A172 (cell line): Measurements from ENCODE around the gene UBR7. TPM values are rescaled to one million over a fixed set of nuclear protein-coding genes. Genes with fewer than 3 reads are reported as not detected.
"Not testable (repeated sequence)": the region's sequence is repeated elsewhere in the genome, so short reads cannot be mapped to it uniquely, and the experiment has no call there.

Experiments used
- DNase-seq: peaks from one replicate; pipeline ENCODE4 v3.0.0-alpha.2; 2015; ENCODE audit warnings: low spot score
- total RNA-seq: library from RNA; depleted of rRNA; stranded (reverse); fragments of >200 nt; shearing (Covaris generic); gene quantifications from 2 replicates; pipeline ENCODE4 v1.2.3, GENCODE V29; 2014; rRNA removed

UBR7 gene, protein sequence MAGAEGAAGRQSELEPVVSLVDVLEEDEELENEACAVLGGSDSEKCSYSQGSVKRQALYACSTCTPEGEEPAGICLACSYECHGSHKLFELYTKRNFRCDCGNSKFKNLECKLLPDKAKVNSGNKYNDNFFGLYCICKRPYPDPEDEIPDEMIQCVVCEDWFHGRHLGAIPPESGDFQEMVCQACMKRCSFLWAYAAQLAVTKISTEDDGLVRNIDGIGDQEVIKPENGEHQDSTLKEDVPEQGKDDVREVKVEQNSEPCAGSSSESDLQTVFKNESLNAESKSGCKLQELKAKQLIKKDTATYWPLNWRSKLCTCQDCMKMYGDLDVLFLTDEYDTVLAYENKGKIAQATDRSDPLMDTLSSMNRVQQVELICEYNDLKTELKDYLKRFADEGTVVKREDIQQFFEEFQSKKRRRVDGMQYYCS
- total RNA-seq: 28.0 and 46.8 TPM in 2 replicates

DNA sequence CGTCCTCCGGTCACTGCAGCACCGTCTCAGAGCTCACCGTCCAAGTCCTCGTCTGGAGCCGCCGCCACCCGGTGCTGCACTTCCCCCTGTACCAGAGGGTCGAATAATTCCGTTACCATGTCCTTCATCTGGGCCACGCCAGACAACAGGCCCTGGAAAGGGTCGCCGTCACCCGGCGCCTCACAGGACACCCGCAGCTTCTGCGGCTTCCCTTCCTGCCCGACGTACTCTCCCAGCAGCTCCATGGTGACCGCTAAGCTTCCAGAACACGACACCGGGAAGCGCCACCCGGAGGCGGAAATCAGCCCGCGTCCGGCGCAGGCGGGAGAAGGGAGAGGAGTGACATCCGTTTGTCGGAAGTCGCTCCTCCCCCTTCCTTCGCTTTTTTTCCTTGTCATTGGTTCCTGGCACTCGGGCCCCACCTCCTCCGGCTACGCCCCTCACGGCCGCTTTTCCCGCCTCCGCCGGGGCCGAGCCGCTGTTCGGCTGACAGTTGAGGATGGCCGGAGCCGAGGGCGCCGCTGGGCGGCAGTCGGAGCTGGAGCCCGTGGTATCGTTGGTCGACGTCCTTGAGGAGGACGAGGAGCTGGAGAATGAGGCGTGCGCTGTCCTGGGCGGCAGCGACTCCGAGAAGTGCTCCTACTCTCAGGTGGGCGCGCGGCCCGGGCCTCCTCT, at the start of gene UBR7, which contains the start of gene GON7:
Gene UBR7, plus strand, starts transcription at position 464 of the 675 bp plus-strand sequence. Its CDS starts 36 bp downstream, at position 500.
Gene GON7, minus strand, starts transcription at position 273 of the 675 bp plus-strand sequence. Its CDS starts 28 bp downstream, at position 245.
- peak; percentile 93 for DNase-seq

- DNase-seq: not testable (repeated sequence)
Observed at GRCh38 chr14:93158349-93158748, 48.7 kb upstream of the UBR7 start.

DNA sequence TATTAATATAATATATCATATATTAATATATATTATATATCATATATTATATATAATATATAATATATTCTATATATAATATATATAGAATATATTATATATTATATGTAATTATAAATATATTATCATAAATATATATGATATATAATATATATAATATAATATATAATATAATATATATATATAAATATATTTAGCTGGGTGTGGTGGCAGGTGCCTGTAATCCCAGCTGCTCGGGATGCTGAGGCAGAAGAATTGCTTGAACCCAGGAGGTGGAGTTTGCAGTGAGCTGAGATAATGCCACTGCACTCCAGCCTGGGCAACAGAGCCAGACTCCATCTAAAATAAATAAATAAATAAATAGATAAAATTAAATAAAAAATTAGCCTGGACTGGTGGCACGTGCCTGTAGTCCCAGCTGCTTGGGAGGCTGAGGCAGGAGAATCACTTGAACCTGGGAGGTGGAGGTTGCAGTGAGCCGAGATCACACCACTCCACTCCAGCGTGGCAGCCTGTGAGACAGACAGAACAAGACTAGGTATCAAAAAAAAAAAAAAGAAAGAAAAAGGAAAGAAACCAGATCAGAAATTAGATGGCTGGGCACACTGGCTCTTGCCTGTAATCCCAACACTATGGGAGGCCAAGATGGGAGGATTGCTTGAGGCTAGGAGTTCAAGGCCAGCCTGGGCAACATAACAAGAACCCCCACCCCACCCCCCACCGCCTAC, 47.3 kb upstream of the UBR7 start:
- not testable (repeated sequence) for DNase-seq

- peak; percentile 16 for DNase-seq
Observed at GRCh38 chr14:93160353-93160801, 46.7 kb upstream of the UBR7 start.

GRCh38 chr14:93161411-93161940, 45.6 kb upstream of the UBR7 start:
- no peak for DNase-seq

DNA sequence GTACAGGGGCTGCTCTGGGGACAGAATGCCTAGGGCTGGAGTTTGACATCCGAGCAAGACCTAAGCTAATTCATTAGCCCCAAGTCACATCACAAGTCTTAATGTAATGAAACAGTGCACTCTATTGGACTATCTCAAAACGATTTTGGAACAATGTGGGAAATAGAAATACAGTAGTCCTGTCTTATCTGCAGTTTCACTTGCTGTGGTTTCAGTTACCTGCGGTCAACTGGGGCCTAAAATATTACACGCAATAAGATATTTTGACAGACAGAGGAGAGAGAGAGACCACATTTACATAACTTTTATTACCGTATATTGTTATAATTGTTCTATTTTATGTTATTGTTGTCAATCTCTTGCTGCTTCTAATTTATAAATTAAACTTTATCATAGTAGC, 43.5 kb upstream of the UBR7 start:
- no peak for DNase-seq

GRCh38 chr14:93165271-93166265, 41.5 kb upstream of the UBR7 start:
- DNase-seq: not testable (repeated sequence)

DNA sequence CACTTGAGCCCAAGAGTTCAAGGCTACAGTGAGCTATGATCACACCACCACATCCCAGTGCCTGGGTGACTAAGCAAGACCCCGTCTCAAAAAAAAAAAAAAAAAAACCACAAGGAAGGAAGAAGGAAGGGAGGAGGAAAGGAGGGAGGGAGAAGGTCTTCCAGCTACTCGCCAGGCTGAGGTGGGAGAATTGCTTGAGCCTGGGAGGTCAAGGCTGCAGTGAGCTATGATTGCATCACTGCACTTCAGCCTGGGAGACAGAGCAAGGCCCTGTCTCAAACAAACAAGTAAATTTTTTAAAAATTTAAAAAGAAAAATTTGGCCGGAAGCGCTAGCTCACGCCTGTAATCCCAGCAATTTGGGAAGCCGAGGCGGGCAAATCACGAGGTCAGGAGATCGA, 38.4 kb upstream of the UBR7 start:
- DNase-seq: not testable (repeated sequence)

- not testable (repeated sequence) for DNase-seq
Observed at GRCh38 chr14:93169619-93170018, 37.4 kb upstream of the UBR7 start.

GRCh38 chr14:93170141-93170540, 36.9 kb upstream of the UBR7 start:
- DNase-seq: not testable (repeated sequence)

GRCh38 chr14:93171376-93171775, 35.7 kb upstream of the UBR7 start:
- DNase-seq: peak; percentile 13

DNA sequence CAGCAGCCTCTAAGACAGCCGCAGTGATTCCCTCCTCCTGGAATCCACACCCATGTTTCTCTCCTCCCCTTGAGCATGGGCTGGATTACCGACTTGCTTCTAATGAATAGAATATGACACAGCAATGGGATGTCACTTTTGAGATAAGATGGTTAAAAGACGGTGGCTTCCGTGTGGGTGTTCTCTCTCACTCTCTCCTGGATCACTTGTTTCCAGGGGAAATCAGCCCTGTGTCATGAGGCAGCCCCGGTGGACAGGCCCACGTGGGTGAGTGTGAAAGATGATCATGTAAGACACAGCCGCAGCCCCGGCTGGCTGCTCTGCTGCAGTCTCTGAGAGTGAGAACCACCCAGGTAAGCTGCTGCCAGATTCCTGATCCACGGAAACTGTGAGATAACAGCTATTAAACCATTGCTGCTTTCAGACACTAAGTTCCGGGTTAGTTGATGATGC, 33.1 kb upstream of the UBR7 start:
- peak; percentile 13 for DNase-seq

DNA sequence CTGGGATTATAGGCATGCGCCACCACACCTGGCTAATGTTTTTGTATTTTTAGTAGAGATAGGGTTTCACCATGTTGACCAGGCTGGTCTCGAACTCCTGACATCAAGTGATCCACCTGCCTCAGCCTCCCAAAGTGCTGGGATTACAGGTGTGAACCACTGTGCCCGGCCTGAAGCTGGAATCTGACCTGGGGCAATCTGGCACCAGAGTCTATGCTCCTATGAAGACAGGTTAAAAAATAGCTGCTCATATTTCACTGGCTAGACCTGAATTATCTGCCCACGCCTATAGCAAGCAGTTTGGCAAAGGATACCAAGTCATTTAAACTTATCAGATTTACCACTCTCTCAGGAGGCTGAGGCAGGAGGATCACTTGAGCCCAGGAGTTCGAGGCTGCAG, 32.3 kb upstream of the UBR7 start:
- DNase-seq: not testable (repeated sequence)

DNA sequence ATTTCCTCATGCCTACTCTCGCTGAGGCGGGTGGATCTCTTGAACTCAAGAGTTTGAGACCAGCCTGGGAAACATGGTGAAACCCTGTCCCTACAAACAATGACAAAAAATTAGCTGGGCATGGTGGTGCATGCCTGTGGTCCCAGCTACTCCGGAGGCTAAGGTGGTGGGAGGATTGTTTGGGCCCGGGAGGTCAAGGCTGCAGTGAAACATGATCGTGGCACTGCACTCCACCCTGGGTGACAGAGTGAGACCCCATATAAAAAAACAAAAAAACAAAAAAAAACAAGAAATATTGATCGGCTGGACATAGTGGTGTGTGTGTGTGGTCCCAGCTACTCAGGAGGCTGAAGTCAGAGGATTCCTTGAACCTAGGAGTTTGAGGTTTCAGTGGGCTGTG, 31.6 kb upstream of the UBR7 start:
- no peak for DNase-seq

- no peak for DNase-seq
Observed at GRCh38 chr14:93183596-93184317, 23.3 kb upstream of the UBR7 start.

GRCh38 chr14:93184391-93185348, 22.4 kb upstream of the UBR7 start, which contains the start of the genes LYSET and MOAP1:
LYSET (plus strand) TSS chr14:93185317; CDS start chr14:93185406, 89 bp downstream.
MOAP1 (minus strand) TSS chr14:93184897; CDS start chr14:93184242, 655 bp downstream.
- peak; percentile 45 for DNase-seq

DNA sequence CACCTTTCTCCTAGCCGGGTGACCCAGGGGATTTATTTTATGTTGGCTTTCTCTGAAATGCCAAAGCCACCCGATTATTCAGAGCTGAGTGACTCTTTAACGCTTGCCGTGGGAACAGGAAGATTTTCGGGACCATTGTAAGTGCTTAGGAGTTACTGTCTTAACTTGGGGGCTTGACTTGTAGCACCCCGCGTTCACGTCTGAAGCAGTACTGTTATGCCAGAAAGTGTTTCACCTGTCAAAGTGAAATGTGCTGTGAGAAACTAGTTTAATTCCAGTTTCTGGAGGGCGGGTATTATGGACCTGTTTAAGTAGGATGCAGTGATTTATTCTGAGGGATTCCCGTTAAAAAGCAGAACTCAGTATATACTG, 21.7 kb upstream of the UBR7 start:
- DNase-seq: no peak

DNA sequence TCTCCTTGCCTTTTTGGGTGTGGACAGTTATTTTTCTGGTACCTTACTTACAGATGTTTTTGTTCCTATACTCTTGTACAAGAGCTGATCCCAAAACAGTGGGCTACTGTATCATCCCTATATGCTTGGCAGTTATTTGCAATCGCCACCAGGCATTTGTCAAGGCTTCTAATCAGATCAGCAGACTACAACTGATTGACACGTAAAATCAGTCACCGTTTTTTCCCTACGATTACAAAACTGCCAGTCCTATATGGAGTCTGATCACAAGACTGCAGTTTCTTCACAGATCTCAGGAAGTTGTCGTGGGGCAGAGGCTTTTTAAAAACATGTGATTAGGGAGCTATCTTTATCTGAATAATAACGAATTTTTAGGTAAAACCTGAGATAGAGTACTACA, 20.6 kb upstream of the UBR7 start:
- no peak for DNase-seq
